ENCODE data around the gene ZNF575. TPM values are rescaled to one million over a fixed set of nuclear protein-coding genes. Genes with fewer than 3 reads are reported as not detected.

Gene ZNF575
- polyA plus RNA-seq, 3 donors = 0.25 to 0.79 (median 0.29) TPM

DNA sequence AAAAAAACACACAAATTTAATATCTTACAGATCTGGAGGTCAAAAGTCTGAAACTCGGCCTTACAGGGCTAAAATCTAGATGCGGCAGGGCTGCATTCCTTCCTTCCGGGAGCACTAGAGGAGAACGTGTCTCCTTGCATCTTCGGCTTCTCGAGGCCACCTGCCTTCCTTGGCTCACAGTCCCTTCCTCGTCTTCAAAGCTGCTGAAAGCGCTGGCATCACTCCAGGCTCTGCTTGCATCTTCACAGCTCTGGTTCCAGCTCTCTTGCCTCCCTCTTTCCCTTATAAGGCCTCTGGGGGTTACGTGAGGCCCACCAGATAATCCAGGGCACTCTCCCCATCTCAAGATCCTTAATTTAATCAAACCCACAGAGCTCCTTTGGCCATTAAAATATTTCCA is 31.8 kb downstream of the ZNF575 start:
- no peak overlapping the region for H3K4me3 ChIP-seq (replicated peaks in 1 of 3; ENCODE audit: low read depth in 2 of 3, low read length in 3 of 3)
- Mint-ChIP-seq H3K4me3 (no peak overlapping the region), H3K36me3 (peaks cover 27 to 32% of the 10 kb centered on the region in 2 donors), H3K4me1 (peaks cover 43% of the 10 kb centered on the region), H3K9me3 (peaks cover 0 to 3% (median 0%) of the 10 kb centered on the region in 7 donors), H3K27ac (peak overlapping the region in 5 of 7 donors; percentile 12 to 79 (median 53)), H3K27me3 (ENCODE audit: low read depth in 3 of 3) (peaks cover 0 to 4% (median 0%) of the 10 kb centered on the region in 3 donors)
- peaks cover 29% of the 10 kb centered on the region for H3K79me2 ChIP-seq (ENCODE audit: insufficient read depth, low read length)
- no peak overlapping the region for H3K27ac ChIP-seq (ENCODE audit: low read depth in 1 of 2, low read length in 2 of 2)
- H3K4me2 ChIP-seq (replicated peaks; ENCODE audit: extremely low read depth, low read length, poor library complexity, severe bottlenecking) = no peak overlapping the region
- H3K9ac ChIP-seq (ENCODE audit: insufficient read depth, low read length, poor library complexity, severe bottlenecking) = no peak overlapping the region
- TF ChIP-seq, protein P1, sequence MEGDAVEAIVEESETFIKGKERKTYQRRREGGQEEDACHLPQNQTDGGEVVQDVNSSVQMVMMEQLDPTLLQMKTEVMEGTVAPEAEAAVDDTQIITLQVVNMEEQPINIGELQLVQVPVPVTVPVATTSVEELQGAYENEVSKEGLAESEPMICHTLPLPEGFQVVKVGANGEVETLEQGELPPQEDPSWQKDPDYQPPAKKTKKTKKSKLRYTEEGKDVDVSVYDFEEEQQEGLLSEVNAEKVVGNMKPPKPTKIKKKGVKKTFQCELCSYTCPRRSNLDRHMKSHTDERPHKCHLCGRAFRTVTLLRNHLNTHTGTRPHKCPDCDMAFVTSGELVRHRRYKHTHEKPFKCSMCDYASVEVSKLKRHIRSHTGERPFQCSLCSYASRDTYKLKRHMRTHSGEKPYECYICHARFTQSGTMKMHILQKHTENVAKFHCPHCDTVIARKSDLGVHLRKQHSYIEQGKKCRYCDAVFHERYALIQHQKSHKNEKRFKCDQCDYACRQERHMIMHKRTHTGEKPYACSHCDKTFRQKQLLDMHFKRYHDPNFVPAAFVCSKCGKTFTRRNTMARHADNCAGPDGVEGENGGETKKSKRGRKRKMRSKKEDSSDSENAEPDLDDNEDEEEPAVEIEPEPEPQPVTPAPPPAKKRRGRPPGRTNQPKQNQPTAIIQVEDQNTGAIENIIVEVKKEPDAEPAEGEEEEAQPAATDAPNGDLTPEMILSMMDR (IDR thresholded peaks at IDR 0.05) = no peak
- WGBS (ENCODE audit: insufficient coverage) = 43% methylated on average over 9 of the region's 9 CpGs
- no peak overlapping the region for H2AFZ ChIP-seq (ENCODE audit: insufficient read depth, low read depth, low read length, poor library complexity, severe bottlenecking)
- no peak for DNase-seq
- no peaks in the 10 kb centered on the region for H3K27me3 ChIP-seq (ENCODE audit: control insufficient read depth in 2 of 2, insufficient read depth in 2 of 2, low read length in 2 of 2)
- H3K9me3 ChIP-seq (replicated peaks in 1 of 2; ENCODE audit: control insufficient read depth in 1 of 2, insufficient read depth in 1 of 2, low read length in 2 of 2) = no peaks in the 10 kb centered on the region
- peaks cover 0 to 16% of the 10 kb centered on the region in 2 donors for H3K36me3 ChIP-seq (replicated peaks in 1 of 2; ENCODE audit: control insufficient read depth in 1 of 2, insufficient read depth in 2 of 2, low read length in 2 of 2)
- H3K4me1 ChIP-seq (ENCODE audit: control insufficient read depth in 1 of 2, insufficient read depth in 2 of 2, low read length in 2 of 2) = peaks cover 24 to 27% of the 10 kb centered on the region in 2 donors
- H4K20me1 ChIP-seq (ENCODE audit: insufficient read depth, low read length) = no peaks in the 10 kb centered on the region
- intact Hi-C loops (cut with micrococcal nuclease) = no loop called here

DNA sequence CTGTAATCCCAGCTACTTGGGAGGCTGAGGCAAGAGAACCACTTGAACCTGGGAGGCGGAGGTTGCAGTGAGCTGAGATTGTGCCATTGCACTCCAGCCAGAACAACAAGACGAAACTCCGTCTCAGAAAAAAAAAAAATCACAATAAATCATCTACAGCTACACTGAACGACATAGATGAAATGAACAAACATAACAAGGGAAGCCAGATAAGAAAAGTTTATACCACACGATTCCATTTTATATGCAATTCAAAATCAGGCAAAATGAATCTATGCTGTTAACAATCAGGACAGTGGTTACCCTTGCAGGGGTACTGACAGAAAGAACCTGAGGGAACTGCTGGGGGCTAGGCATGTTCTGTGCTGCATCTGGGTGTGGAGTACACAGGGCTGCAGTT is 36.7 kb downstream of the ZNF575 start:
- Histone ChIP-seq H3K36me3 (replicated peaks in 1 of 2; ENCODE audit: control insufficient read depth in 1 of 2, insufficient read depth in 2 of 2, low read length in 2 of 2) (peaks cover 0 to 17% of the 10 kb centered on the region in 2 donors), H4K20me1 (ENCODE audit: insufficient read depth, low read length) (no peaks in the 10 kb centered on the region), H3K4me1 (ENCODE audit: control insufficient read depth in 1 of 2, insufficient read depth in 2 of 2, low read length in 2 of 2) (peaks cover 3% of the 10 kb centered on the region in 2 donors), H3K9ac (ENCODE audit: insufficient read depth, low read length, poor library complexity, severe bottlenecking) (no peak overlapping the region), H3K27ac (ENCODE audit: low read depth in 1 of 2, low read length in 2 of 2) (no peak overlapping the region), H3K79me2 (ENCODE audit: insufficient read depth, low read length) (peaks cover 50% of the 10 kb centered on the region), H3K9me3 (replicated peaks in 1 of 2; ENCODE audit: control insufficient read depth in 1 of 2, insufficient read depth in 1 of 2, low read length in 2 of 2) (no peaks in the 10 kb centered on the region), H3K4me3 (replicated peaks in 1 of 3; ENCODE audit: low read depth in 2 of 3, low read length in 3 of 3) (no peak overlapping the region), H3K4me2 (replicated peaks; ENCODE audit: extremely low read depth, low read length, poor library complexity, severe bottlenecking) (no peak overlapping the region), H3K27me3 (ENCODE audit: control insufficient read depth in 2 of 2, insufficient read depth in 2 of 2, low read length in 2 of 2) (no peaks in the 10 kb centered on the region), H2AFZ (ENCODE audit: insufficient read depth, low read depth, low read length, poor library complexity, severe bottlenecking) (no peak overlapping the region)
- Mint-ChIP-seq H3K36me3 (peaks cover 13 to 32% of the 10 kb centered on the region in 2 donors), H3K27ac (peak overlapping the region in 2 of 7 donors; percentile 25 to 40), H3K9me3 (no peaks in the 10 kb centered on the region), H3K4me3 (no peak overlapping the region), H3K4me1 (peaks cover 18% of the 10 kb centered on the region), H3K27me3 (ENCODE audit: low read depth in 3 of 3) (no peaks in the 10 kb centered on the region)
- DNase-seq = no peak
- intact Hi-C loops (cut with micrococcal nuclease) = no loop called here
- 60% methylated on average over 1 of the region's 5 CpGs for WGBS (ENCODE audit: insufficient coverage)
- TF ChIP-seq, protein P1 (IDR thresholded peaks at IDR 0.05) = no peak
